Endothelial cell of hepatic sinusoid (primary cell): ENCODE data around the gene PRPH.

Source experiments
- in situ Hi-C: cut with HindIII; loops from 2 replicates; pipeline ENCODE4 v1.10.0; 2017; ENCODE audit warnings: low sequenced_read_pairs

PRPH gene

GRCh38 chr12:49344486-49345050, 49.6 kb downstream of the PRPH start:
- in situ Hi-C loops = loop anchor here (10.0 kb wide), 1 partner anchor 280 kb away; the partner anchor contains the start of genes KMT2D and RHEBL1

GRCh38 chr12:49345051-49345824, 50.3 kb downstream of the PRPH start:
- in situ Hi-C loops = loop anchor here (10.0 kb wide), 1 partner anchor 280 kb away; the partner anchor contains the start of genes KMT2D and RHEBL1

DNA sequence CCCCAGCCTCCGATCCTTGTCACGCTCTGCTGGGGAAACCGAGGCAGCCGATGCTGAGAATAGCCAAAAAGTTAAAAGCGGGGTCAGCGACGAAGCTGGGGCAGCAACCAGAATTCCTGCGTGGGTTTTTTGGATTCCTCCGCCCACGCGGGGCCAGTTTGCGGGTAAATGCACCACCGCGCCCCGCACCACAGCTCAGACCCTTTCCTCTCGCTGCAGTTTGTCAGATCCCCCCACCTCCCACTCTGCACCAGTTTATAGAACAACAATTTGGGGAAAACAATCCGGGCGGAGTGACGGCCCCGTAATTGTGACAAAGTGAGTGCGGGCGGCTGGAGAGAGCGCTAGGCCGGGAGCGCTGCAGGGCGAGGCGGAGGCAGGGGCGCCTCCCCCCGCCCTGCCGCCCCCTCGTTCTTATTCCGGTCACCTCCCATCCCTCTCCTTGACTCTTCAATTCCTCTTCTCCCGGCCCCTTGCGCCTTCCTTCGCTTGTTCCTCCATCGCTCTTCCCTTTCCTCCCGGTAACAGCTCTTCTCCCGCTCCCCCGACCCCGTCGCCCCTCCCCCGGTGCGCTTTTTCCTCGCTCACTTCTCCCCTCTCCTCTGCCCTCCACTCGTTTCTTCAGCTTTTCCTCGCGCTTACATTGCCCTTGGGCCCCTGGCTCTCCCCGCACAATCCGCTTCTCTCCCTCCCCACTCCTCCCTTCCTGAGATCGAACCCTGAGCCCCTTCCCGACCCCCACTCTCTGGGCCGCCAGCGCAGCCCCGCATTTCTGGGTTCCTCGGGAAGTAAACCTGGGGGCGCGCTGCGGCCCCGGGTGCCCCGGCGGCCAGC, 51.1 kb downstream of the PRPH start:
- in situ Hi-C loops = loop anchor here (10.0 kb wide), 1 partner anchor 281 kb away; the partner anchor contains the start of genes KMT2D and RHEBL1

DNA sequence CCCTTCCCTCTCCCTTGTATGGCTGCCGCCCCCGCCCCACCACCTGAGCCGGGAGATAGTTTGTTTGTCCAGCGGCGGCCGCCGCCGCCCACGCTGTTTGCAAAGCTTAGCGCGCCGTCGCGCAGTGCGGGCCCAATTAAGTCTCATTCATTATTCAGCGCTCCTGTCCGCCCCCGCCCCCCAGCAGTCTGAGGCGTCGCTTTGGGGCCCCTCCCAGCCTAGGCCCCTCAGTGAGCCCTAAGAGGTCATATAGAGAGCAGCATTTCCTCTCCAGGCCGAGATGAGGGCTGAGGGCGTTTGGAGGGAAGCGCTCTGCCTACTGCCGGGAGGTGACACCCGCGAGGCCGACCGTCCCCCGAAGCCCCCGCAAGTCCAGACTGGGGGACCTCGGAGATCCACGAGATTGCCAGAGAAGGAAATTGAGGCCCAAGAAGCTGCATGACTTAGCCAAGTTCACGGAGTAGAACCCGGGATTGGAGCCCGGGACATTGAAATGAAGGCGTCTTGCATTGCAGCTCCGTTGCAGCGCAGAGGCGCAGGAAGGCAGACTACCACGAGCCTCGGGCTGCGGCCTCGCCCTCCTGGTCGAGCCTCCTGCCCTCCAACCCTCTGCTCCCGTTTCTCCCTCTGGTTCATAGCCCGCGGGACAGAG, 51.8 kb downstream of the PRPH start, which contains the start of gene DNAJC22:
DNAJC22 (plus strand) TSS at position 230 of the 652 bp plus-strand sequence. CDS start 1,985 bp downstream, outside the sequence.
- in situ Hi-C loops = loop anchor here (10.0 kb wide), 1 partner anchor 282 kb away; the partner anchor contains the start of genes KMT2D and RHEBL1

DNA sequence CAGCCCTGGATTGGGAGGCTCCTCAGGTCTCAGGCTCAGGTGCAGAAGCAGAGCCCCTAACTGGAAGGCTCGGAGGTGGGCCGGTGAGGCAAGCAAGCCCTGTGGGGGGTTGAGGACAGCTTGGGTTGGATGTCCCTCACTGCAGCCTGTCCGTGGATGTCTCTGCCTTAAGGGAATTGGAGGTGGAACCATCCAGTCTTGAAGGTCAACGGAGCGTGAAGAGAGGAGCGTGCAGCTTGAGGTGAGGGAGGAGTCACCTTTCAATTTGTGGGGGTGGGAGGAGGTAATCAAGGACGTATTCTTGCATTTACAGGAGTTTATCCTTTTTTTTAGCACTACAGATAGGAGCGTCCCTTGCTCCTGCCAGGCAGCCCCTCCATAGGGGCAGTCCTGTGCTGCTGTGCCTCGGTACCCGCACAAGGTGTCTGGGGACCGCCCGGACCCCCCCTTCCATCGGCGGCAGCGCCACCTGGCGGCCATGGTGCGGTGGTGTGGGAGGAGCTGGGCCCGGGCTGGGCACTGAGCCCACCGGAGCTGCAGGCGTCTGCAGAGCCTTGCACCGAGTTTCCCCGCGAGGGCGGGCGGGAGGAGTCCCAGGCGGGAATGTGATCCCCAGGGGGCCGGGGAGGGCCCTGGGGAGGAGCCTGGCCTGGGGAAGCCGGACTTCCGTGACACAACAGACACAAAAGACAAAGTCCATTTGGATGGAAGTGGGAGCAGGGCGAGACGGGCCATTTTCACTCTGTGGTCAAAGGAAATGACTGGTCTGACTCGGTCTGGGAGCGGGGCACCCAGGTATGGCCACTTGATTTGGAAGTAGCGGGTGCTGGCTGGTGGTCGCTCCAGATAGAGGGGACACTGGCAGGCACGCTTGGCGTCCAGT, 52.6 kb downstream of the PRPH start:
- in situ Hi-C loops = loop anchor here (10.0 kb wide), 1 partner anchor 283 kb away; the partner anchor contains the start of genes KMT2D and RHEBL1
